Keratinocyte (primary cell): ENCODE results near the gene HECA. TPM values are rescaled to one million over a fixed set of nuclear protein-coding genes. Genes with fewer than 3 reads are reported as not detected.

Source experiments
- DNase-seq: peaks from one replicate; pipeline ENCODE4 v3.0.0-alpha.2; 2011; ENCODE audit warnings: low read depth, missing footprints, low spot score
- FAIRE-seq: peaks from 2 replicates; lab custom pipeline; 2011; peaks lifted over from hg19 to GRCh38; lab: Jason Lieb, UNC
- H2AFZ ChIP-seq: 2 replicates; pipeline ENCODE4 v1.6.0; 2012; ENCODE audit warnings: low read length, control low read depth, inconsistent platforms; ENCODE audit not compliant: control insufficient read depth
- H3K27ac ChIP-seq: 2 replicates; pipeline ENCODE4 v1.5.1; 2011; ENCODE audit warnings: low read length; ENCODE audit not compliant: control insufficient read depth, insufficient read depth
- H3K27me3 ChIP-seq: 3 replicates; pipeline ENCODE4 v1.6.0; 2011; ENCODE audit warnings: low read length; ENCODE audit not compliant: control insufficient read depth, insufficient read depth; ENCODE audit errors: extremely low read depth
- H3K36me3 ChIP-seq, 2 experiments: 2 replicates in 1 of 2; 3 replicates in 1 of 2; pipeline ENCODE4 v1.5.1; 2011; ENCODE audit warnings: low read length in 2 of 2, mild to moderate bottlenecking in 1 of 2; ENCODE audit not compliant: control insufficient read depth in 2 of 2, insufficient read depth in 2 of 2; ENCODE audit errors: extremely low read depth in 1 of 2
- H3K4me1 ChIP-seq: 3 replicates; pipeline ENCODE4 v1.5.1; 2011; ENCODE audit warnings: low read length; ENCODE audit not compliant: control insufficient read depth, insufficient read depth; ENCODE audit errors: extremely low read depth
- H3K4me2 ChIP-seq: 3 replicates; pipeline ENCODE4 v1.6.0; 2011; ENCODE audit warnings: low read depth, low read length; ENCODE audit not compliant: control insufficient read depth, insufficient read depth; ENCODE audit errors: extremely low read depth
- H3K4me3 ChIP-seq, 3 experiments: fragments of 200-600 bp in 1 of 3; sonication (generic) in 1 of 3; 2 replicates in 2 of 3; 3 replicates in 1 of 3; pipeline ENCODE4 v1.5.1; 2011 to 2016; ENCODE audit warnings: low read length in 3 of 3, mild to moderate bottlenecking in 3 of 3, control low read depth in 2 of 3, inconsistent platforms in 1 of 3, low read depth in 1 of 3, mixed read lengths in 1 of 3, mixed run types in 1 of 3, moderate library complexity in 1 of 3; ENCODE audit not compliant: control insufficient read depth in 2 of 3, insufficient read depth in 2 of 3; ENCODE audit errors: extremely low read depth in 1 of 3
- H3K79me2 ChIP-seq: 2 replicates; pipeline ENCODE4 v1.6.0; 2012; ENCODE audit warnings: low read length; ENCODE audit not compliant: control insufficient read depth, insufficient read depth
- H3K9ac ChIP-seq: 3 replicates; pipeline ENCODE4 v1.6.0; 2011; ENCODE audit warnings: low read length; ENCODE audit not compliant: control insufficient read depth, insufficient read depth; ENCODE audit errors: extremely low read depth
- H3K9me1 ChIP-seq: 3 replicates; pipeline ENCODE4 v1.6.0; 2011; ENCODE audit warnings: low read length; ENCODE audit not compliant: control insufficient read depth, insufficient read depth; ENCODE audit errors: extremely low read depth
- H3K9me3 ChIP-seq: 2 replicates; pipeline ENCODE4 v1.5.1; 2012; ENCODE audit warnings: low read depth, low read length; ENCODE audit not compliant: control insufficient read depth
- H4K20me1 ChIP-seq: 3 replicates; pipeline ENCODE4 v1.6.0; 2011; ENCODE audit warnings: low read length; ENCODE audit not compliant: control insufficient read depth, insufficient read depth; ENCODE audit errors: extremely low read depth
- CTCF ChIP-seq, 3 experiments: IDR thresholded peaks in 1 of 3; conservative IDR thresholded peaks in 1 of 3; optimal IDR thresholded peaks in 1 of 3; 2 replicates in 2 of 3; 3 replicates in 1 of 3; pipeline versions ENCODE3 to v1.5.1; 2011; ENCODE audit warnings: low read length in 3 of 3, mild to moderate bottlenecking in 3 of 3, moderate library complexity in 2 of 3, control low read depth in 1 of 3, inconsistent platforms in 1 of 3; ENCODE audit not compliant: insufficient read depth in 2 of 3; ENCODE audit errors: extremely low read depth in 1 of 3
- EZH2 ChIP-seq: IDR thresholded peaks from one replicate; pipeline ENCODE4 v1.6.1; 2012; ENCODE audit warnings: inconsistent platforms, mild to moderate bottlenecking, low read length, moderate library complexity
- dilution Hi-C: fragments of 300-500 bp; cut with MboI; formaldehyde crosslinking; loops from one replicate; pipeline ENCODE4 v1.7.0; 2020; ENCODE audit warnings: low sequenced_read_pairs; ENCODE audit not compliant: extremely low pct_ligation_motif_present
- polyA plus RNA-seq, 5 experiments: library from polyadenylated mRNA; depleted of rRNA in 3 of 5; stranded (reverse) in 3 of 5; stranded (forward) in 1 of 5; unstranded in 1 of 5; fragments of >200 nt; gene quantifications; 1 replicate in 1 of 5; 2 replicates in 3 of 5; 3 replicates in 1 of 5; pipeline versions ENCODE4 v1.2.1 to v1.2.3, GENCODE V29; 2011 to 2012; ENCODE audit warnings: missing spikeins in 2 of 5, low read depth in 1 of 5, low replicate concordance in 1 of 5

Gene HECA
- polyA plus RNA-seq, 1 donor (not counting 4 experiments of a cell fraction or from before 2014, with no cell fraction given): 12.3 TPM

- peaks cover 57% of the 10 kb centered on the region for H3K79me2 ChIP-seq
- no peak for DNase-seq
- H3K9me3 ChIP-seq: no peaks in the 10 kb centered on the region
- H2AFZ ChIP-seq: no peak overlapping the region
- H4K20me1 ChIP-seq: no peaks in the 10 kb centered on the region
- no peaks in the 10 kb centered on the region for H3K27me3 ChIP-seq
- TF ChIP-seq EZH2 (no peak), CTCF (optimal IDR thresholded peaks at IDR 0.05 in 1 of 3, IDR thresholded peaks at IDR 0.05 in 1 of 3, conservative IDR thresholded peaks at IDR 0.05 in 1 of 3; ENCODE audit: extremely low read depth in 1 of 3, insufficient read depth in 2 of 3, low read length in 3 of 3) (no peak)
- H3K4me1 ChIP-seq: peaks cover 70% of the 10 kb centered on the region
- dilution Hi-C loops: no loop called here
- H3K36me3 ChIP-seq: no peaks in the 10 kb centered on the region
- H3K9ac ChIP-seq: no peak overlapping the region
- peak overlapping the region; percentile 17 for H3K27ac ChIP-seq
- no peak for FAIRE-seq
- no peak overlapping the region for H3K4me3 ChIP-seq
- no peak overlapping the region for H3K4me2 ChIP-seq
- H3K9me1 ChIP-seq: peaks cover 2% of the 10 kb centered on the region
These were observed 18.0 kb downstream of the HECA start for GRCh38 chr6:139152892-139153271.

GRCh38 chr6:139153855-139154254 is 19.0 kb downstream of the HECA start:
- FAIRE-seq (peak; percentile 26), DNase-seq (no peak)
- Histone ChIP-seq H3K4me2 (no peak overlapping the region), H3K9ac (no peak overlapping the region), H3K4me1 (peaks cover 68% of the 10 kb centered on the region), H3K4me3 (no peak overlapping the region), H2AFZ (no peak overlapping the region), H3K9me3 (no peaks in the 10 kb centered on the region), H4K20me1 (no peaks in the 10 kb centered on the region), H3K27ac (peak overlapping the region; percentile 19), H3K27me3 (no peaks in the 10 kb centered on the region), H3K9me1 (peaks cover 2% of the 10 kb centered on the region), H3K36me3 (no peaks in the 10 kb centered on the region), H3K79me2 (peaks cover 49% of the 10 kb centered on the region)
- TF ChIP-seq EZH2 (no peak), CTCF (optimal IDR thresholded peaks at IDR 0.05 in 1 of 3, IDR thresholded peaks at IDR 0.05 in 1 of 3, conservative IDR thresholded peaks at IDR 0.05 in 1 of 3; ENCODE audit: extremely low read depth in 1 of 3, insufficient read depth in 2 of 3, low read length in 3 of 3) (no peak)
- dilution Hi-C loops: no loop called here
